Astrocyte (in vitro differentiated cells and primary cell): ENCODE data around the gene NPRL2. TPM values are rescaled to one million over a fixed set of nuclear protein-coding genes. Genes with fewer than 3 reads are reported as not detected.

Experiments
- DNase-seq: peaks from one replicate; pipeline ENCODE4 v3.0.0-alpha.2; 2010; ENCODE audit warnings: low read depth
- FAIRE-seq: peaks from 2 replicates; lab custom pipeline; 2011; peaks lifted over from hg19 to GRCh38; lab: Jason Lieb, UNC
- H2AFZ ChIP-seq: 2 replicates; pipeline ENCODE4 v1.6.0; 2012; ENCODE audit warnings: low read depth, low read length, inconsistent platforms
- H3K27ac ChIP-seq: 2 replicates; pipeline ENCODE4 v1.5.1; 2011; ENCODE audit warnings: low read depth, low read length, inconsistent platforms
- H3K27me3 ChIP-seq: 2 replicates; pipeline ENCODE4 v1.6.0; 2011; ENCODE audit warnings: low read length, inconsistent platforms; ENCODE audit not compliant: insufficient read depth
- H3K36me3 ChIP-seq: 2 replicates; pipeline ENCODE4 v1.5.1; 2011; ENCODE audit warnings: low read length, inconsistent platforms; ENCODE audit not compliant: insufficient read depth
- H3K4me1 ChIP-seq: 2 replicates; pipeline ENCODE4 v1.5.1; 2011; ENCODE audit warnings: low read length, inconsistent platforms; ENCODE audit not compliant: insufficient read depth
- H3K4me2 ChIP-seq: 2 replicates; pipeline ENCODE4 v1.6.0; 2012; ENCODE audit warnings: low read length, inconsistent platforms
- H3K4me3 ChIP-seq: 2 replicates; pipeline ENCODE4 v1.5.1; 2011; ENCODE audit warnings: low read depth, mild to moderate bottlenecking, low read length, inconsistent platforms; ENCODE audit not compliant: insufficient read depth
- H3K79me2 ChIP-seq: 2 replicates; pipeline ENCODE4 v1.6.0; 2012; ENCODE audit warnings: mild to moderate bottlenecking, low read length, inconsistent platforms; ENCODE audit not compliant: insufficient read depth
- H3K9ac ChIP-seq: 2 replicates; pipeline ENCODE4 v1.6.0; 2012; ENCODE audit warnings: mild to moderate bottlenecking, low read length, inconsistent platforms
- H3K9me3 ChIP-seq: 2 replicates; pipeline ENCODE4 v1.5.1; 2012; ENCODE audit warnings: low read depth, mild to moderate bottlenecking, low read length, inconsistent platforms; ENCODE audit not compliant: insufficient read depth
- H4K20me1 ChIP-seq: 2 replicates; pipeline ENCODE4 v1.6.0; 2012; ENCODE audit warnings: low read length, inconsistent platforms; ENCODE audit not compliant: insufficient read depth
- H3K27ac Mint-ChIP-seq: one replicate; pipeline ENCODE4 v1.8.0; 2021; ENCODE audit warnings: mild to moderate bottlenecking, mixed read lengths; ENCODE audit not compliant: unreplicated experiment
- H3K27me3 Mint-ChIP-seq: one replicate; pipeline ENCODE4 v1.8.0; 2021; ENCODE audit warnings: low read depth, mixed read lengths; ENCODE audit not compliant: unreplicated experiment
- H3K36me3 Mint-ChIP-seq: one replicate; pipeline ENCODE4 v1.8.0; 2021; ENCODE audit warnings: low read depth, mixed read lengths; ENCODE audit not compliant: unreplicated experiment
- H3K4me1 Mint-ChIP-seq: one replicate; pipeline ENCODE4 v1.8.0; 2021; ENCODE audit warnings: low read depth, mixed read lengths; ENCODE audit not compliant: unreplicated experiment
- H3K4me3 Mint-ChIP-seq: one replicate; pipeline ENCODE4 v1.8.0; 2021; ENCODE audit warnings: mild to moderate bottlenecking, moderate library complexity, mixed read lengths; ENCODE audit not compliant: unreplicated experiment
- H3K9me3 Mint-ChIP-seq: one replicate; pipeline ENCODE4 v1.8.0; 2021; ENCODE audit warnings: mild to moderate bottlenecking, mixed read lengths; ENCODE audit not compliant: unreplicated experiment
- CTCF ChIP-seq: IDR thresholded peaks from 2 replicates; pipeline ENCODE4 v1.5.1; 2011; ENCODE audit warnings: low read depth, mild to moderate bottlenecking, inconsistent platforms, low read length, moderate library complexity; ENCODE audit not compliant: insufficient read depth
- EZH2 ChIP-seq: IDR thresholded peaks from 2 replicates; pipeline ENCODE4 v1.6.1; 2012; ENCODE audit warnings: mild to moderate bottlenecking, low read length, inconsistent platforms; ENCODE audit not compliant: insufficient read depth
- total RNA-seq: library from RNA; stranded (reverse); gene quantifications from 2 replicates; pipeline ENCODE4 v1.2.1, GENCODE V29; 2021

Gene NPRL2
- total RNA-seq, 1 donor from 2014 or later: 15.7 TPM

DNA sequence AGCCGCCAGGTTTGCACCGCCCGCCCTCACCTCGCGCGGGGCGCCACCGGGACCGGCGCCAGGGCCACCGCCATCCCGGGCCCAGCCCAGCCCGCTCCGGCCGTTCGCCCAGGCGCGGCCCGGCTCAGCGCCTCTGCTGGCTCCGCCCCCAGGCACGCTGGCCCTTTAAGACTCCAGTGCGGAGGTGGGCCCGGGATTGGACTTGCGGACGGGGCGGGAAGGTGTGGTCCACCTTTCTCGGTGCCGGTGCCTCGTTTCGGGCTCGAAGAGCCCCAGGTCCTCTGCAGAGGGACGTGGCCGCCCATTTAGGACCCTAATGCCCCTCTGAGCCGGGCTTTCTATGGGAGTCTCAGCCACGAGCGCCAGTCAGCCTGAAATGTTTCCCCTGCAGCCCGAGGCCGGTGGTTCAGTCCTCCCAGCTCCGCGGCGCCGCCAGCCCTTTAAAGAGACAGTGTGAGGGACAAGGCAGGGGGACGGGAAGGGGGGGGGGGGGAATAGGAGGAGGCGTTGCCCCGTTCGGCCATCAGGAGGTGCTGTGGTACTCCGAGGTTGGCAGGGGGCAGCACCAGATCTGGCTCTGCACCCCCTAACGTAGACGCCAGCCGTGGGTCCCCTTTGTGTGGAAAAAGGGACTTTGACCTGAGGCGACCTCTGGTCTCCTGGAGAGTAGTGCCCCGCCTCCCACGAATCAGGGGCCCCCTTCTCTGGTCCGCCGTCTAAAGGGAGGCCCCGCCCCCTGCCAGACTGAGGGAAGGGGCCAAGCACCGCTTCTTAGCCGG, 29.1 kb downstream of the NPRL2 start:
- Mint-ChIP-seq H3K4me1 (peaks cover 18% of the 10 kb centered on the region), H3K4me3 (peak overlapping the region; percentile 85), H3K9me3 (no peaks in the 10 kb centered on the region), H3K27ac (peak overlapping the region; percentile 98), H3K36me3 (peaks cover 15% of the 10 kb centered on the region), H3K27me3 (no peaks in the 10 kb centered on the region)
- Histone ChIP-seq H3K4me2 (peak overlapping the region; percentile 93), H3K9ac (peak overlapping the region; percentile 96), H3K4me1 (peaks cover 26% of the 10 kb centered on the region), H4K20me1 (peaks cover 41% of the 10 kb centered on the region), H3K4me3 (peak overlapping the region; percentile 95), H2AFZ (peak overlapping the region; percentile 92), H3K27ac (peak overlapping the region; percentile 100), H3K36me3 (peaks cover 13% of the 10 kb centered on the region), H3K9me3 (no peaks in the 10 kb centered on the region), H3K79me2 (peaks cover 43% of the 10 kb centered on the region), H3K27me3 (no peaks in the 10 kb centered on the region)
- TF ChIP-seq CTCF: peak; percentile 7
- no peak for TF ChIP-seq EZH2
- no peak for FAIRE-seq
- peak; percentile 79 for DNase-seq

GRCh38 chr3:50320853-50321335, 29.7 kb downstream of the NPRL2 start:
- peak overlapping the region; percentile 100 for H3K27ac ChIP-seq
- H3K4me2 ChIP-seq: peak overlapping the region; percentile 93
- Mint-ChIP-seq H3K4me3 (peak overlapping the region; percentile 93), H3K27ac (peak overlapping the region; percentile 96), H3K4me1 (peaks cover 23% of the 10 kb centered on the region), H3K9me3 (no peaks in the 10 kb centered on the region), H3K27me3 (no peaks in the 10 kb centered on the region), H3K36me3 (peaks cover 18% of the 10 kb centered on the region)
- TF ChIP-seq CTCF: no peak
- no peak for TF ChIP-seq EZH2
- peak overlapping the region; percentile 95 for H3K4me3 ChIP-seq
- H3K79me2 ChIP-seq: peaks cover 41% of the 10 kb centered on the region
- FAIRE-seq (no peak), DNase-seq (peak; percentile 36)
- H4K20me1 ChIP-seq: peaks cover 46% of the 10 kb centered on the region
- peak overlapping the region; percentile 92 for H2AFZ ChIP-seq
- H3K9ac ChIP-seq: peak overlapping the region; percentile 96
- peaks cover 13% of the 10 kb centered on the region for H3K36me3 ChIP-seq
- no peaks in the 10 kb centered on the region for H3K27me3 ChIP-seq
- H3K4me1 ChIP-seq: peaks cover 29% of the 10 kb centered on the region
- no peaks in the 10 kb centered on the region for H3K9me3 ChIP-seq
